ENCODE data around the gene PSORS1C1. TPM values are rescaled to one million over a fixed set of nuclear protein-coding genes. Genes with fewer than 3 reads are reported as not detected.

PSORS1C1 gene
- total RNA-seq, 2 experiments from 2014 or later, result not detected

- H3K27ac ChIP-seq (ENCODE audit: low read depth, low read length, poor library complexity, severe bottlenecking), result no peak overlapping the region
- no peaks in the 10 kb centered on the region for H4K20me1 ChIP-seq (ENCODE audit: insufficient read depth, low read length)
- intact Hi-C loops (cut with micrococcal nuclease; ENCODE audit: unreplicated experiment), result no loop called here
- no TSS peak for BruUV-seq (replicated peaks)
- H3K9me2 ChIP-seq (ENCODE audit: insufficient read depth, low read length), result no peaks in the 10 kb centered on the region
- H3K36me3 ChIP-seq (ENCODE audit: insufficient read depth, low read length), result peaks cover 26% of the 10 kb centered on the region
- no peak overlapping the region for H2AFZ ChIP-seq (ENCODE audit: low read length)
- H3K4me3 ChIP-seq (ENCODE audit: low read depth, low read length, poor library complexity, severe bottlenecking), result no peak overlapping the region
- POLR2A ChIA-PET, result interaction anchor here (1.1 kb wide), 1 partner anchor 11 kb away, joined by 4 read pairs; no protein-coding TSS in a partner anchor
- H3K4me2 ChIP-seq (ENCODE audit: low read length), result peak overlapping the region; percentile 92; the same call in 1 of the 2 replicates
- TF ChIP-seq EZH2phosphoT487 (IDR thresholded peaks at IDR 0.05; ENCODE audit: borderline replicate concordance, low read depth, low read length) (no peak), CTCF (conservative IDR thresholded peaks at IDR 0.05; ENCODE audit: low read length) (no peak)
- peaks cover 17% of the 10 kb centered on the region; the same call in 1 of the 2 replicates for H3K79me2 ChIP-seq (ENCODE audit: insufficient read depth, low read depth, low read length)
- H3K4me1 ChIP-seq (ENCODE audit: insufficient read depth, low read length, poor library complexity, severe bottlenecking), result peaks cover 17% of the 10 kb centered on the region
- CTCF ChIA-PET (ENCODE audit: unreplicated experiment), result no interaction called here
- no peaks in the 10 kb centered on the region for H3K9me3 ChIP-seq (ENCODE audit: low read length)
- no peak for DNase-seq (ENCODE audit: low spot score)
Observed at GRCh38 chr6:31156641-31157040, 42.0 kb downstream of the PSORS1C1 start.

GRCh38 chr6:31157513-31158139 is 43.0 kb downstream of the PSORS1C1 start, which contains the start of gene CCHCR1:
CCHCR1 (minus strand) TSS chr6:31157802; CDS start chr6:31157600, 202 bp downstream.
- Histone ChIP-seq H3K4me2 (ENCODE audit: low read length) (peak within 1 kb of the TSS; percentile 99), H3K9me2 (ENCODE audit: insufficient read depth, low read length) (no peaks in the 10 kb centered on the region), H3K4me1 (ENCODE audit: insufficient read depth, low read length, poor library complexity, severe bottlenecking) (peaks cover 17% of the 10 kb centered on the region), H3K79me2 (ENCODE audit: insufficient read depth, low read depth, low read length) (peaks cover 17% of the 10 kb centered on the region; the same call in 1 of the 2 replicates), H3K27ac (ENCODE audit: low read depth, low read length, poor library complexity, severe bottlenecking) (peak within 1 kb of the TSS; percentile 60), H4K20me1 (ENCODE audit: insufficient read depth, low read length) (no peaks in the 10 kb centered on the region), H2AFZ (ENCODE audit: low read length) (peak within 1 kb of the TSS; percentile 70; the same call in 1 of the 2 replicates), H3K9me3 (ENCODE audit: low read length) (no peaks in the 10 kb centered on the region), H3K4me3 (ENCODE audit: low read depth, low read length, poor library complexity, severe bottlenecking) (peak within 1 kb of the TSS; percentile 88), H3K36me3 (ENCODE audit: insufficient read depth, low read length) (peaks cover 35% of the 10 kb centered on the region)
- no TSS peak for BruUV-seq (replicated peaks)
- POLR2A ChIA-PET, result interaction anchor here (1.1 to 1.6 kb wide), 5 partner anchors 9 to 40 kb away, joined by 4 to 6 read pairs (median 4); no protein-coding TSS in a partner anchor
- TF ChIP-seq EZH2phosphoT487 (IDR thresholded peaks at IDR 0.05; ENCODE audit: borderline replicate concordance, low read depth, low read length) (no peak), CTCF (conservative IDR thresholded peaks at IDR 0.05; ENCODE audit: low read length) (no peak)
- CTCF ChIA-PET (ENCODE audit: unreplicated experiment), result interaction anchor here (0.5 kb wide), 1 partner anchor 287 kb away, joined by 3 read pairs; no protein-coding TSS in a partner anchor
- intact Hi-C loops (cut with micrococcal nuclease; ENCODE audit: unreplicated experiment), result loop anchor here (1.0 kb wide), 1 partner anchor 33 kb away; no protein-coding TSS in a partner anchor
- no peak for DNase-seq (ENCODE audit: low spot score)

Measured in OCI-LY7 (cell line).